ENCODE results near the gene SPIN3.
"Not testable (repeated sequence)": the region's sequence is repeated elsewhere in the genome, so short reads cannot be mapped to it uniquely, and the experiment has no call there.

SPIN3 gene

GRCh38 chrX:56995271-56995994 is at the start of gene SPIN3:
Gene SPIN3 (minus strand): TSS chrX:56995541. CDS start chrX:56994947, 594 bp downstream.
- DNase-seq (ENCODE audit: low spot score) = no peak

DNA sequence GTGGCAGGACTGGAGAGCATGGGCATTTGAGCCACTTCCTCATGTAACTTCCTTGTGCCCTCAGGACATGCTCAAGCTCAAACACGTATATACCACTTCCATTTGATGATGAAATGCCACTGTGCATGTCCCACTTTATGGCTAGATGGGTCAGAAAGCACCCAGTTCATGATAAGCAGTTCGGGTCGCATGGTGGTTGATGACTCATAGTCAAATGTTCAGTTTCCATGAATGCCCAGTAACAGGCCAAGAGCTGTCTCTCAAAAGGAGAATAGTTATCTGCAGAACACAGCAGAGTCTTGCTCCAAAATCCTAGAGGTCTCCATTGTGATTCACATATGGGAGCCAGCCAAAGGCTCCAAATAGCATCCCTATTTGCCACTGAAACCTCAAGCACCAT is 48.9 kb upstream of the SPIN3 start:
- no peak for DNase-seq (ENCODE audit: low spot score)

- DNase-seq (ENCODE audit: low spot score) = not testable (repeated sequence)
Measured at GRCh38 chrX:57037265-57037664, 41.9 kb upstream of the SPIN3 start.

- no peak for DNase-seq (ENCODE audit: low spot score)
Measured at GRCh38 chrX:56994375-56995270, 718 bp downstream of the SPIN3 start.

DNA sequence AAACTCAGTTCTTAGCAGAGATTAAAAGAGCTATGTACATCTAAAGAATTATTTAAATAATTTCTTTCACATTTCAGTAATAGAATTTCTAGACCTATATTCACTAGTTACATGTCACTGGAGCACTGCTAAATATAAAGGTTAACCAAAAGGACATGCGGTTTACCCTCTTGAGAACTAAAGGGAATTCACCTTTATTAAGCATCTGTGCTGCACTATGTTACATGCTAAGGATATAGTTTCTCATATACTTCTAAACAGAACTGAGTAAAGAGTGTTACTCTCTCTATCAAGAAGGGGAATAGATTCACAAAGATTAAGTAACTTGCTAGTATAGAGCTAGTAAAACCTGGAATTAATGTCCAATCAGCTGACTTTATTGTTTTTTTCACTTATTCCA is 7.6 kb downstream of the SPIN3 start:
- no peak for DNase-seq (ENCODE audit: low spot score)

- no peak for DNase-seq (ENCODE audit: low spot score)
Measured at GRCh38 chrX:56986138-56986537, 9.2 kb downstream of the SPIN3 start.

GRCh38 chrX:56978172-56978571 is 17.2 kb downstream of the SPIN3 start:
- peak; percentile 42 for DNase-seq (ENCODE audit: low spot score)

DNA sequence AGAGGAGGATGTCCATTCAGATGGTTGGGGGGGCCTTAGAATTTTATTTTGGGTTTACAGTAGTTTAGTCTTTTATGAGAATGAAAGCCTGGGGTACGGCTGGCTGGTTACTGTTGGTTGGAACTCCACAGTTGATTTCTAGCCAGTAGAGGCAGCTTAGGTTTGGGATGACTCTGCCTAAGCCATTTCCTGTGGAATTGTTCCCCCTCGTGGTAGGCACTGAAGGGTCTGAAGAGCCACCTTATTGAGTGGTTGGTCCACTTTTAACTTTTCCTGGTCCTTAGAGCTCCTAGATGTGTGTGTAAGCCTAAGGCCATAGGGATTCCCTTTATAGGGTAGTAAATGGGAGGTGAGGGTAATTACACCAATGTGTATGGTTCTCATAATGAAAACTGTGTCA is 19.7 kb downstream of the SPIN3 start:
- peak; percentile 2 for DNase-seq (ENCODE audit: low spot score)

GRCh38 chrX:56974408-56974807 is 20.9 kb downstream of the SPIN3 start:
- DNase-seq (ENCODE audit: low spot score) = no peak

DNA sequence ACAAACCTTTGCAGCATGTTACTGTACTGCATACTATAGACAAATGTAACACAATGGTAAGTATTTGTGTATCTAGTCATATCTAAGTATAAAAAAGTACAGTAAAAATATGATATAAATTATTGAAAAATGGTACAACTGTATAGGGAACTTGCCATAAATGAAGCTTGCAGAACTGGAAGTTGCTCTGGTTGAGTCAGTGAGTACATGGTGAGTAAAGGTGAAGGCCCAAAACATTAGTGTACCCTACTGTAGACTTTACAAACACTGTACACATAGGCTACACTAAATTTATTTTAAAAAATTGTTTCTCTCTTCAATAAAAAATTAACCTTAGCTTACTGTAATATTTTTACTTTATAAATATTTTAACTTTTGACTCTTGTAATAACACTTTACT is 25.8 kb downstream of the SPIN3 start:
- no peak for DNase-seq (ENCODE audit: low spot score)

GRCh38 chrX:56968980-56969379 is 26.4 kb downstream of the SPIN3 start:
- DNase-seq (ENCODE audit: low spot score) = no peak

DNA sequence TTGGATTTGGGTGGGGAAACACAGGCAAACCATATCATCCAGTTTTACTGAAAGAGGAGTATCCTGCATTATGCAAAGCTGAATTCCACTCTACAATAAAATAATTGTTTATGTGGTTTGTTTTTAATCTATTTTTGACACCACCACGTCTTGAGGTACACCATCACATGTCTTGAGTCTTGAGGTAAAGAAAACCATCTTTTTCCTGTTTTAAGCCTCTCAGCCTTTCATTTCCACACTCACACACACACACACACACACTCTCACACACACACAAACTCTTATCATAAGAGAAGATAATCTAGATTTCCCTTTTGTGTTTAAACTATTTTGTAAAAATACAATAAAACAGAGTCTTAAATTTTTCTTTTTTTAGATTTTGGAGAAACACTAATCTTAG is 32.0 kb downstream of the SPIN3 start:
- DNase-seq (ENCODE audit: low spot score) = no peak

DNA sequence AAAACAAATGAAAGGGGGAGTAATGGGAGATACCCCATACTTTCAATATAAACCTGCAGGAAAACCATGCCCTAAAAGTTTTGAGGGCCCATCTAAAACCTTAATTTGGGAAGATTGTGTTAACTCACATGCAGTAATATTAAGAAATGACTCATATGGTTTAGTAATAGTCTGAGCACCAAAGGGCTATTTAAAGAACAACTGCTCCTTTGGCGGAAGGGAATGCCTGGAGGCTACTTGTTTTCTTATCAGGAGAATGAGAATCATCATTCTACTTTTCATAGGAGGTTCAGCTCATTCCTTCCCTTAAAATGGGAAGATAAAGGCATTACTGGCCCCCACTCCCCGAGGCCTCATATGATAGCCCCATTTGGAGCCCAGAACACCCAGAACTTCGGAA is 47.6 kb downstream of the SPIN3 start:
- DNase-seq (ENCODE audit: low spot score) = no peak

DNA sequence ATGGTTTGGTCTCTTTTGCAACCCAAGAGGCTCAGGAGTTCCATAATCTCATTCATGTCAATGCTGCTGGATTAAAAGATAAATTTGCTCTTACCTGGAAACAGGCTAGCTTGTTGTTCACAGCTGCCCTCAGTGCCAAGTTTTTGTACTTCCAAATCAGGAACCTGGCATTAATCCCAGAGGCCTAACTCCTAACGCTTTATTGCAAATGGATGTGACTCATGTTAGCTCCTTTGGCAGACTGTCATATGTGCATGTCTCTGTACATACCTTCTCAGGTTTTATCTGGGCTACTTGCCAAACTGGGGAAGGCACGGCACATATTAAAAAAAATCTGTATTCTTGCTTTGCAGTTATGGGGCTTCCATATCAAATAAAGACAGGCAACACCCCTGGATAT is 49.1 kb downstream of the SPIN3 start:
- DNase-seq (ENCODE audit: low spot score) = not testable (repeated sequence)

- not testable (repeated sequence) for DNase-seq (ENCODE audit: low spot score)
Measured at GRCh38 chrX:56945226-56945625, 50.1 kb downstream of the SPIN3 start.

DNA sequence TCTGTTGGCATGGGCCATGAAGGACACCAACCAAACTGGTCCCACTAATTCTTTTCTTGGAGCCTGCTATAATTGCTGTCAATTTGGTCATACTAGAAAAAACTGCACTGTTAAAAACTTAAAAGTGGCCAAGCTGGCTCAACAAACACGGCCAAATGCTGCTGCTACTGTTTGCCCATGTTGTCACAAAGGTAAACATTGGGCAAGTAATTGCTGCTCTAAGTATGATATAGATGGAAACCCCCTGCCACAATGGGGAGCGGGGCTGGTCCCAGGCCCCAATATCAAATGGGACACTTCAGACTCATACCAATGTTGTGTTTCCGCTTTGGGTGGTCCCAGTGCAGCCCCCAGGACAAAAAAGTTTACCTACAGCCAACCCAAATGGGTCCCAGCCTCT is 52.1 kb downstream of the SPIN3 start:
- no peak for DNase-seq (ENCODE audit: low spot score)
